ENCODE results near the gene S100A11. TPM values are rescaled to one million over a fixed set of nuclear protein-coding genes. Genes with fewer than 3 reads are reported as not detected.
"Not testable (repeated sequence)": the region's sequence is repeated elsewhere in the genome, so short reads cannot be mapped to it uniquely, and the experiment has no call there.

Gene S100A11
- total RNA-seq (100 to 1,000 TPM; 671 to 868 TPM), polyA plus RNA-seq (ENCODE audit: insufficient read length in 6 of 6) (100 to 1,000 TPM; 203 to 307 (median 233) TPM)
- long read RNA-seq, donor 1, transcript S100A11-201 (3 exons, 594 nt): major isoform, 222 of 244 reads
- long read RNA-seq, donor 1, partial matches to known transcripts: 17 of 244 reads
- long read RNA-seq, donor 1, other reads (novel, unspliced or antisense): 5 of 244 reads
- long read RNA-seq, donor 2, transcript S100A11-201 (3 exons, 594 nt): major isoform, 182 of 205 reads
- long read RNA-seq, donor 2, partial matches to known transcripts: 23 of 205 reads
- long read RNA-seq, donor 2, other reads (novel, unspliced or antisense): 0 of 205 reads
- long read RNA-seq, donor 3, transcript S100A11-201 (3 exons, 594 nt): major isoform, 181 of 181 reads
- long read RNA-seq, donor 3, partial matches to known transcripts: 0 of 181 reads
- long read RNA-seq, donor 3, other reads (novel, unspliced or antisense): 0 of 181 reads
- long read RNA-seq, donor 4, transcript S100A11-201 (3 exons, 594 nt): major isoform, 823 of 834 reads
- long read RNA-seq, donor 4, partial matches to known transcripts: 8 of 834 reads
- long read RNA-seq, donor 4, other reads (novel, unspliced or antisense): 3 of 834 reads
- long read RNA-seq, donor 5, transcript S100A11-201 (3 exons, 594 nt): major isoform, 173 of 195 reads
- long read RNA-seq, donor 5, partial matches to known transcripts: 22 of 195 reads
- long read RNA-seq, donor 5, other reads (novel, unspliced or antisense): 0 of 195 reads
- long read RNA-seq, donor 6, transcript S100A11-201 (3 exons, 594 nt): major isoform, 154 of 159 reads
- long read RNA-seq, donor 6, partial matches to known transcripts: 5 of 159 reads
- long read RNA-seq, donor 6, other reads (novel, unspliced or antisense): 0 of 159 reads
- long read RNA-seq, donor 7, transcript S100A11-201 (3 exons, 594 nt): major isoform, 51 of 58 reads
- long read RNA-seq, donor 7, partial matches to known transcripts: 7 of 58 reads
- long read RNA-seq, donor 7, other reads (novel, unspliced or antisense): 0 of 58 reads
- long read RNA-seq, donor 8, transcript S100A11-201 (3 exons, 594 nt): major isoform, 144 of 150 reads
- long read RNA-seq, donor 8, partial matches to known transcripts: 6 of 150 reads
- long read RNA-seq, donor 8, other reads (novel, unspliced or antisense): 0 of 150 reads
- long read RNA-seq, donor 9: 0 reads
- long read RNA-seq, donor 10, transcript S100A11-201 (3 exons, 594 nt): major isoform, 999 of 1,009 reads
- long read RNA-seq, donor 10, partial matches to known transcripts: 8 of 1,009 reads
- long read RNA-seq, donor 10, other reads (novel, unspliced or antisense): 2 of 1,009 reads
- long read RNA-seq, donor 11, transcript S100A11-201 (3 exons, 594 nt): major isoform, 48 of 48 reads
- long read RNA-seq, donor 11, partial matches to known transcripts: 0 of 48 reads
- long read RNA-seq, donor 11, other reads (novel, unspliced or antisense): 0 of 48 reads
- long read RNA-seq, donor 12, transcript S100A11-201 (3 exons, 594 nt): major isoform, 111 of 118 reads
- long read RNA-seq, donor 12, partial matches to known transcripts: 7 of 118 reads
- long read RNA-seq, donor 12, other reads (novel, unspliced or antisense): 0 of 118 reads

GRCh38 chr1:152036267-152037216, at the start of gene S100A11:
Gene S100A11, minus strand, starts transcription at chr1:152037004. Its CDS starts 89 bp downstream, at chr1:152036915.
- peak; percentile 71 to 99 (median 92) for DNase-seq
- intact Hi-C loops (cut with DNase I): no loop called here
- no peaks in the 10 kb centered on the region for H3K9me3 ChIP-seq
- H3K27me3 ChIP-seq: no peaks in the 10 kb centered on the region
- no peak for TF ChIP-seq CTCF (IDR thresholded peaks at IDR 0.05)
- H3K4me1 ChIP-seq: peaks cover 17 to 79% of the 10 kb centered on the region in 2 donors
- H3K36me3 ChIP-seq: peaks cover 5 to 29% of the 10 kb centered on the region in 2 donors
- H3K4me3 ChIP-seq: peak within 1 kb of the TSS; percentile 65 to 83
- ATAC-seq: peak; percentile 91
- peak within 1 kb of the TSS; percentile 97 to 98 for H3K27ac ChIP-seq

GRCh38 chr1:152084853-152085252, 48.0 kb upstream of the S100A11 start:
- Histone ChIP-seq H3K27ac (no peak overlapping the region), H3K36me3 (no peaks in the 10 kb centered on the region), H3K4me1 (no peaks in the 10 kb centered on the region), H3K4me3 (no peak overlapping the region), H3K9me3 (no peaks in the 10 kb centered on the region), H3K27me3 (peaks cover 0 to 5% of the 10 kb centered on the region in 2 donors)
- TF ChIP-seq CTCF (IDR thresholded peaks at IDR 0.05): no peak
- ATAC-seq (no peak), DNase-seq (no peak)
- intact Hi-C loops (cut with DNase I): no loop called here

GRCh38 chr1:152081026-152081425, 44.2 kb upstream of the S100A11 start:
- H3K4me3 ChIP-seq; H3K36me3 ChIP-seq; intact Hi-C loops (cut with DNase I); H3K27ac ChIP-seq; H3K4me1 ChIP-seq; H3K9me3 ChIP-seq; ATAC-seq: not testable (repeated sequence)
- H3K27me3 ChIP-seq: peaks cover 0 to 17% of the 10 kb centered on the region in 2 donors
- DNase-seq: peak in 1 of 4 donors; percentile 50

GRCh38 chr1:152080494-152080893, 43.7 kb upstream of the S100A11 start:
- H3K36me3 ChIP-seq; H3K4me3 ChIP-seq; H3K4me1 ChIP-seq; intact Hi-C loops (cut with DNase I); H3K27ac ChIP-seq; ATAC-seq; H3K9me3 ChIP-seq: not testable (repeated sequence)
- DNase-seq: peak in 1 of 4 donors; percentile 58
- H3K27me3 ChIP-seq: peaks cover 0 to 20% of the 10 kb centered on the region in 2 donors

GRCh38 chr1:152078831-152079441, 42.1 kb upstream of the S100A11 start:
- no peaks in the 10 kb centered on the region for H3K36me3 ChIP-seq
- intact Hi-C loops (cut with DNase I): no loop called here
- H3K4me3 ChIP-seq: no peak overlapping the region
- no peak overlapping the region for H3K27ac ChIP-seq
- no peak for TF ChIP-seq CTCF (IDR thresholded peaks at IDR 0.05)
- ATAC-seq: no peak
- H3K9me3 ChIP-seq: no peaks in the 10 kb centered on the region
- peak in 1 of 4 donors; percentile 60 for DNase-seq
- H3K27me3 ChIP-seq: peaks cover 0 to 23% of the 10 kb centered on the region in 2 donors
- no peaks in the 10 kb centered on the region for H3K4me1 ChIP-seq

Data from left lung (tissue), 14 donors.